ENCODE results near the gene CYP2S1.

DNA sequence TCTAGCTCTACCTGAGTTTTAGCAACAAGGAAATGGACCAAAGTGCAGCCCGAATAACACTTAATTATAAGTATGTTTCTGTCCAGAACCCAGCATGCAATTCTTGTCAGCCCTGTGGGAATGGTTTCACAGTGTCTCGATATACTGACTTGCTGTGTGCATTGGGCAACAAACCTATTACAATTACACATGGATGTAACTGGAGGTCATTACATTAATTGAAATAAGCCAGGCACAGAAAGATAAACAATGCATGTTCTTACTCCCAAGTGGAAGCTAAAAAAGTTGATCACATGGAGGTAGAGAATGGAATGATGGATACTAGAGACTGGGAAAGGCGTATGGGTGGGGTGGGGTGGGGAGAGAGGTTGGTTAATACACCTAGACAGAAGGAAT lies 5.1 kb upstream of the CYP2S1 start:
- no peak for TF ChIP-seq EZH2phosphoT487 (IDR thresholded peaks at IDR 0.05; ENCODE audit: insufficient read depth, low read depth)
- no peak for TF ChIP-seq EZH2 (IDR thresholded peaks at IDR 0.05; ENCODE audit: insufficient read depth, poor library complexity, severe bottlenecking)

All from GM23248 (cell line).